H1 (cell line): ENCODE measurements around the gene CENPB. TPM values are rescaled to one million over a fixed set of nuclear protein-coding genes. Genes with fewer than 3 reads are reported as not detected.

Source experiments
- CTCF ChIA-PET: fragments of 300-600 bp; sonication (Branson Sonifier 250); formaldehyde crosslinking; loops from one replicate; lab custom pipeline; 2021; ENCODE audit not compliant: partially characterized antibody; lab: Charles Lee
- POLR2A ChIA-PET: fragments of 300-600 bp; sonication (Branson Sonifier 250); formaldehyde crosslinking; loops from one replicate; lab custom pipeline; 2021; ENCODE audit warnings: inconsistent platforms; ENCODE audit not compliant: partially characterized antibody; lab: Charles Lee
- DNase-seq, 2 experiments: peaks; one replicate each; pipeline versions ENCODE4 v3.0.0 to v3.0.0-alpha.2; 2010 to 2022; ENCODE audit warnings: low spot score in 2 of 2, low read depth in 1 of 2, mixed read lengths in 1 of 2
- FAIRE-seq: peaks from 2 replicates; lab custom pipeline; 2011; peaks lifted over from hg19 to GRCh38; lab: Jason Lieb, UNC
- H2AFZ ChIP-seq: 2 replicates; pipeline ENCODE4 v1.8.1; 2012; ENCODE audit warnings: low read length, inconsistent platforms
- H2AK5ac ChIP-seq: 2 replicates; pipeline ENCODE4 v1.6.1; 2013; ENCODE audit warnings: low read depth, low read length
- H2BK120ac ChIP-seq: replicated peaks from 2 replicates; pipeline ENCODE3; 2013; ENCODE audit warnings: low read depth, low read length, inconsistent platforms
- H2BK12ac ChIP-seq: 2 replicates; pipeline ENCODE4 v1.6.1; 2013; ENCODE audit warnings: low read depth, low read length
- H2BK15ac ChIP-seq: 2 replicates; pipeline ENCODE4 v1.6.1; 2013; ENCODE audit warnings: low read length
- H2BK20ac ChIP-seq: 2 replicates; pipeline ENCODE4 v1.6.1; 2013; ENCODE audit warnings: low read length
- H2BK5ac ChIP-seq: 2 replicates; pipeline ENCODE4 v1.6.1; 2013; ENCODE audit warnings: low read depth, low read length
- H3K14ac ChIP-seq: 2 replicates; pipeline ENCODE4 v1.6.1; 2013; ENCODE audit warnings: inconsistent platforms; ENCODE audit not compliant: insufficient read length
- H3K18ac ChIP-seq: 2 replicates; pipeline ENCODE4 v1.6.1; 2013; ENCODE audit warnings: low read length; ENCODE audit errors: extremely low read depth
- H3K23ac ChIP-seq: 2 replicates; pipeline ENCODE4 v1.6.1; 2013; ENCODE audit warnings: inconsistent platforms; ENCODE audit not compliant: insufficient read length
- H3K23me2 ChIP-seq: 2 replicates; pipeline ENCODE4 v1.6.1; 2013; ENCODE audit warnings: low read depth, low read length
- H3K27ac ChIP-seq: 2 replicates; pipeline ENCODE4 v1.6.1; 2011; ENCODE audit warnings: low read depth, low read length, inconsistent platforms
- H3K27me3 ChIP-seq, 4 experiments: replicated peaks in 1 of 4; 1 replicate in 1 of 4; 2 replicates in 3 of 4; pipeline versions ENCODE4 v1.6.1 to v1.8.1; 2011 to 2013; ENCODE audit warnings: low read length in 3 of 4, mild to moderate bottlenecking in 3 of 4, inconsistent platforms in 2 of 4, mixed read lengths in 2 of 4, moderate library complexity in 1 of 4; ENCODE audit not compliant: control insufficient read depth in 3 of 4, insufficient read depth in 3 of 4; ENCODE audit errors: extremely low read depth in 1 of 4
- H3K36me3 ChIP-seq, 4 experiments: 2 replicates each; pipeline versions ENCODE4 v1.6.1 to v1.8.1; 2011 to 2013; ENCODE audit warnings: mild to moderate bottlenecking in 4 of 4, low read length in 3 of 4, moderate library complexity in 2 of 4, control low read depth in 1 of 4, inconsistent platforms in 1 of 4; ENCODE audit not compliant: insufficient read depth in 4 of 4, control insufficient read depth in 2 of 4
- H3K4ac ChIP-seq: replicated peaks from 2 replicates; pipeline ENCODE3; 2013; ENCODE audit warnings: low read length, low read depth, mixed read lengths, inconsistent platforms; ENCODE audit not compliant: insufficient read length
- H3K4me1 ChIP-seq, 4 experiments: replicated peaks in 1 of 4; 1 replicate in 1 of 4; 2 replicates in 3 of 4; pipeline versions ENCODE4 v1.6.1 to v1.8.1; 2011 to 2013; ENCODE audit warnings: low read length in 3 of 4, inconsistent platforms in 2 of 4, mixed read lengths in 1 of 4; ENCODE audit not compliant: insufficient read depth in 4 of 4, control insufficient read depth in 3 of 4
- H3K4me2 ChIP-seq, 2 experiments: 2 replicates each; pipeline versions ENCODE4 v1.6.1 to v1.8.1; 2011 to 2013; ENCODE audit warnings: low read depth in 2 of 2, low read length in 2 of 2, control low read depth in 1 of 2, inconsistent platforms in 1 of 2, mild to moderate bottlenecking in 1 of 2; ENCODE audit not compliant: insufficient read depth in 1 of 2
- H3K4me3 ChIP-seq, 4 experiments: fragments of 200-600, 300-600 bp in 1 of 4; sonication (generic), shearing (Covaris generic), sonication (Bioruptor Twin) in 1 of 4; 2 replicates each; pipeline versions ENCODE4 v1.5.1 to v1.8.1; 2011 to 2016; ENCODE audit warnings: low read length in 4 of 4, low read depth in 3 of 4, control low read depth in 2 of 4, inconsistent platforms in 2 of 4, mild to moderate bottlenecking in 2 of 4, mixed read lengths in 1 of 4, moderate library complexity in 1 of 4; ENCODE audit not compliant: insufficient read depth in 2 of 4; ENCODE audit errors: extremely low read depth in 1 of 4
- H3K56ac ChIP-seq: replicated peaks from 2 replicates; pipeline ENCODE3; 2013; ENCODE audit warnings: low read depth, mild to moderate bottlenecking, mixed read lengths, low read length, inconsistent platforms; ENCODE audit not compliant: insufficient read length
- H3K79me1 ChIP-seq: 2 replicates; pipeline ENCODE4 v1.6.1; 2013; ENCODE audit warnings: low read depth, low read length, control low read depth
- H3K79me2 ChIP-seq, 2 experiments: 2 replicates each; pipeline versions ENCODE4 v1.6.1 to v1.8.1; 2012 to 2013; ENCODE audit warnings: low read length in 2 of 2, mild to moderate bottlenecking in 2 of 2, inconsistent platforms in 1 of 2; ENCODE audit not compliant: insufficient read depth in 2 of 2, control insufficient read depth in 1 of 2
- H3K9ac ChIP-seq, 4 experiments: replicated peaks in 1 of 4; 1 replicate in 1 of 4; 2 replicates in 3 of 4; pipeline versions ENCODE4 v1.6.1 to v1.8.1; 2011 to 2013; ENCODE audit warnings: low read depth in 3 of 4, low read length in 3 of 4, control low read depth in 2 of 4, mild to moderate bottlenecking in 2 of 4, moderate library complexity in 2 of 4, inconsistent platforms in 1 of 4; ENCODE audit errors: extremely low read depth in 1 of 4
- H3K9me3 ChIP-seq, 2 experiments: 2 replicates each; pipeline versions ENCODE4 v1.6.1 to v1.8.1; 2012 to 2013; ENCODE audit warnings: mild to moderate bottlenecking in 2 of 2, moderate library complexity in 2 of 2, control low read depth in 1 of 2, inconsistent platforms in 1 of 2, low read depth in 1 of 2, low read length in 1 of 2, mixed read lengths in 1 of 2; ENCODE audit not compliant: insufficient read depth in 2 of 2
- H4K20me1 ChIP-seq, 2 experiments: replicated peaks in 1 of 2; 2 replicates each; pipeline versions ENCODE3 to v1.8.1; 2011 to 2013; ENCODE audit warnings: inconsistent platforms in 2 of 2, low read length in 2 of 2, mild to moderate bottlenecking in 1 of 2; ENCODE audit not compliant: insufficient read depth in 2 of 2, control insufficient read depth in 1 of 2
- H4K5ac ChIP-seq: 2 replicates; pipeline ENCODE4 v1.6.1; 2013; ENCODE audit warnings: low read length, low read depth, mixed read lengths, inconsistent platforms; ENCODE audit not compliant: insufficient read length
- H4K8ac ChIP-seq: 2 replicates; pipeline ENCODE4 v1.8.0; 2013; ENCODE audit warnings: mild to moderate bottlenecking, moderate library complexity, low read length, inconsistent platforms; ENCODE audit not compliant: insufficient read depth; ENCODE audit errors: extremely low read depth
- H4K91ac ChIP-seq: replicated peaks from 2 replicates; pipeline ENCODE3; 2013; ENCODE audit warnings: low read length, mixed read lengths, inconsistent platforms; ENCODE audit not compliant: insufficient read length
- CBX5 ChIP-seq: fragments of 300-800, 300-1000 bp; sonication (generic); IDR thresholded peaks from 2 replicates; pipeline ENCODE4 v1.7.1; 2016; ENCODE audit warnings: antibody characterized with exemption, low read length, low read depth
- POU5F1 ChIP-seq: IDR thresholded peaks from 2 replicates; pipeline ENCODE4 v1.6.1; 2011; ENCODE audit warnings: low read depth, mild to moderate bottlenecking, low read length, moderate library complexity
- RAD21 ChIP-seq, 2 experiments: IDR thresholded peaks in 1 of 2; conservative IDR thresholded peaks in 1 of 2; 2 replicates each; pipeline ENCODE4 v1.6.1; 2011; ENCODE audit warnings: low read depth in 2 of 2, low read length in 2 of 2, improper control_type of control experiment in 1 of 2, inconsistent platforms in 1 of 2, mild to moderate bottlenecking in 1 of 2, moderate library complexity in 1 of 2
- WGBS, 2 experiments: shearing (Covaris generic) in 1 of 2; methylation state at CpG; one replicate each; pipeline versions ENCODE4 v1.1.6 to v1.1.7; 2013 to 2015; ENCODE audit warnings: low lambda C conversion rate in 2 of 2, mixed read lengths in 2 of 2, inconsistent platforms in 1 of 2, low coverage in 1 of 2, missing lambda C conversion rate in 1 of 2; ENCODE audit not compliant: insufficient replicate concordance in 2 of 2, insufficient coverage in 1 of 2, insufficient read length in 1 of 2; ENCODE audit errors: extremely low coverage in 1 of 2, missing lambda C conversion rate in 1 of 2; 5-methylcytosine and 5-hydroxymethylcytosine counted together
- long read RNA-seq, 2 experiments: library from RNA in 1 of 2; library from capped mRNA in 1 of 2; stranded (forward); transcript quantifications; one replicate each; pipeline ENCODE4 v2.0.0, GENCODE V29; 2021; ENCODE audit warnings: inconsistent platforms in 1 of 2
- polyA minus RNA-seq, 3 experiments: library from RNA; depleted of rRNA, polyadenylated mRNA; stranded (reverse); fragments of >200 nt; gene quantifications; 1 replicate in 2 of 3; 2 replicates in 1 of 3; pipeline ENCODE4 v1.2.3, GENCODE V29; 2011
- polyA plus RNA-seq, 7 experiments: library from polyadenylated mRNA; depleted of rRNA in 3 of 7; stranded (reverse) in 5 of 7; unstranded in 2 of 7; fragments of >200 nt in 5 of 7; fragments of 200-250 nt in 2 of 7; gene quantifications; 1 replicate in 5 of 7; 2 replicates in 1 of 7; 4 replicates in 1 of 7; pipeline versions ENCODE4 v1.2.1 to v1.2.3, GENCODE V29; 2011 to 2013; ENCODE audit warnings: missing spikeins in 2 of 7, mixed read lengths in 2 of 7
- total RNA-seq: library from RNA; stranded (reverse); fragmentation: NEBNext Ultra II Directional; extraction: Animal tissue kit (Norgen Biotek cat#: 25700); gene quantifications from 2 replicates; pipeline ENCODE4 v1.2.1, GENCODE V29; 2021
- TF ChIP-seq, protein P1 (sequence below): IDR thresholded peaks from 2 replicates; pipeline ENCODE4 v1.6.1; 2011; ENCODE audit warnings: low read depth, mild to moderate bottlenecking, low read length; ENCODE audit not compliant: insufficient read depth

Gene CENPB, protein sequence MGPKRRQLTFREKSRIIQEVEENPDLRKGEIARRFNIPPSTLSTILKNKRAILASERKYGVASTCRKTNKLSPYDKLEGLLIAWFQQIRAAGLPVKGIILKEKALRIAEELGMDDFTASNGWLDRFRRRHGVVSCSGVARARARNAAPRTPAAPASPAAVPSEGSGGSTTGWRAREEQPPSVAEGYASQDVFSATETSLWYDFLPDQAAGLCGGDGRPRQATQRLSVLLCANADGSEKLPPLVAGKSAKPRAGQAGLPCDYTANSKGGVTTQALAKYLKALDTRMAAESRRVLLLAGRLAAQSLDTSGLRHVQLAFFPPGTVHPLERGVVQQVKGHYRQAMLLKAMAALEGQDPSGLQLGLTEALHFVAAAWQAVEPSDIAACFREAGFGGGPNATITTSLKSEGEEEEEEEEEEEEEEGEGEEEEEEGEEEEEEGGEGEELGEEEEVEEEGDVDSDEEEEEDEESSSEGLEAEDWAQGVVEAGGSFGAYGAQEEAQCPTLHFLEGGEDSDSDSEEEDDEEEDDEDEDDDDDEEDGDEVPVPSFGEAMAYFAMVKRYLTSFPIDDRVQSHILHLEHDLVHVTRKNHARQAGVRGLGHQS
- total RNA-seq: 51.6 and 52.8 TPM in 2 replicates
- polyA plus RNA-seq (2011; rRNA removed): 17.7 and 25.2 TPM in 2 replicates
- polyA plus RNA-seq (2011; cell fraction: cytosol; rRNA removed): 27.2 TPM
- polyA plus RNA-seq (2011; cell fraction: nucleus; rRNA removed): 20.7 TPM
- 30.1 to 45.6 TPM (median 44.3 TPM) in 4 replicates for polyA plus RNA-seq (2012, experiment 1 of 2)
- polyA plus RNA-seq (2012, experiment 2 of 2): 37.2 TPM
- 25.0 TPM for polyA plus RNA-seq (2013, experiment 1 of 2)
- polyA plus RNA-seq (2013, experiment 2 of 2): 25.0 TPM
- 18.1 and 24.6 TPM in 2 replicates for polyA minus RNA-seq (2011; rRNA and poly(A)+ RNA removed)
- polyA minus RNA-seq (2011; cell fraction: cytosol; rRNA and poly(A)+ RNA removed): 29.3 TPM
- polyA minus RNA-seq (2011; cell fraction: nucleus; rRNA and poly(A)+ RNA removed): 17.5 TPM
- long read RNA-seq, experiment 1, transcript CENPB-201 (1 exons, 2,840 nt): major isoform, 74 of 74 reads
- long read RNA-seq, experiment 1, partial matches to known transcripts: 0 of 74 reads
- long read RNA-seq, experiment 1, other reads (novel, unspliced or antisense): 0 of 74 reads
- long read RNA-seq, experiment 2, transcript CENPB-201 (1 exons, 2,840 nt): major isoform, 5 of 5 reads
- long read RNA-seq, experiment 2, partial matches to known transcripts: 0 of 5 reads
- long read RNA-seq, experiment 2, other reads (novel, unspliced or antisense): 0 of 5 reads

DNA sequence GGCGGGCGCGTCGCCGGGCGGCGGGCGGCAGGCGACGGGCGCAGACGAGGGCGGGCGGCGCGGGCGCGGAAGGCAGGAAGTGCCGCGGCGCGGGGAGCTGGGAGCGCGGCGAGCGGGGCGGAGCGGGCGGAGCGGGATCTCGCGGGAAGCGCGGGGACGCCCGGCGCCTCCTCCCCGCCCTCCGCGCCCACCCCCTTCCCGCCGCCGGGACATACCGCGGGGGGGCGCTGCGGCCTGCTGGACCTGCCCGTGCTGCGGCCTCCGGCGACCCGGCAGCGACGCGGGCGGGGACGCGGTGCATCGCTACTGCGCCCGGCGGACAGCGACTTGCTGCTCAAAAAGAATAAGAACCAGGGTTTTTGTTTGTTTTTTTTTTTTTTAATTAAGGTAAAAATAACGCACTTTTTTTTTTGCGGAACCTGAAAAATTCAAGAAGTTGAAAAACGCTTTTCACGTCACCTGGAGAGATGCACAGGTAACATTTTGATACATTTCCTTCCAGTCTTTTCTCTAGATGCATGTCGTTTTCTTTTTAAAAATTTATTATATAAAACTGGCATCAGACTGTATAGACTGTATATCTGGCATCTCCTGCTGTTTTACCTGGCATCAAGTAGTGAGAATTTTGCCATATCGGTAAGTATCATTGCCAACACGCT lies at the start of gene CENPB:
TSS of gene CENPB (minus strand) at position 76 of the 659 bp plus-strand sequence. CDS start 257 bp downstream, outside the sequence.
- H3K23ac ChIP-seq: no peak within 1 kb of the TSS
- peak in 1 of 2 experiments; percentile 96 for DNase-seq
- peak within 1 kb of the TSS; percentile 75 to 98 for H3K4me2 ChIP-seq
- H3K14ac ChIP-seq: no peak within 1 kb of the TSS
- H3K4ac ChIP-seq: no peak within 1 kb of the TSS
- ChIA-PET POLR2A (interaction anchor here (0.5 to 3.9 kb wide), 10 partner anchors 8 to 448 kb away, joined by 3 to 20 read pairs (median 4); partner anchors contain the start of genes AP5S1 and CDC25B), CTCF (interaction anchor here (0.7 to 9.5 kb wide), 18 partner anchors 9 to 286 kb away, joined by 3 to 128 read pairs (median 4); partner anchors contain the start of genes ADISSP and AP5S1)
- peaks cover 3% of the 10 kb centered on the region; the same call in 1 of the 2 replicates for H3K23me2 ChIP-seq
- H3K9me3 ChIP-seq: no peaks in the 10 kb centered on the region
- H2BK12ac ChIP-seq: no peak within 1 kb of the TSS
- peaks cover 0 to 10% of the 10 kb centered on the region in 2 experiments; a peak in 1 of 4 replicates for H3K79me2 ChIP-seq
- H2AFZ ChIP-seq: 0 out of 2 replicates have a peak within 1 kb of the TSS, but pooled peaks have one; percentile 49
- peak within 1 kb of the TSS; percentile 13 to 87 (median 52) for H3K9ac ChIP-seq
- no peak within 1 kb of the TSS for H2BK20ac ChIP-seq
- peak within 1 kb of the TSS; percentile 54 for H4K8ac ChIP-seq
- H2BK120ac ChIP-seq: no peak within 1 kb of the TSS
- no peak within 1 kb of the TSS for H4K91ac ChIP-seq
- H4K5ac ChIP-seq: no peak within 1 kb of the TSS
- H2BK5ac ChIP-seq: no peak within 1 kb of the TSS
- peaks cover 7 to 11% of the 10 kb centered on the region in 2 experiments for H4K20me1 ChIP-seq
- 33% methylated on average over 7 of the region's 70 CpGs; no CpG with 5 or more reads in 1 of the 2 experiments for WGBS, 2 experiments
- H3K4me1 ChIP-seq: peaks cover 0 to 13% (median 6%) of the 10 kb centered on the region in 4 experiments; a peak in 6 of 7 replicates
- H3K79me1 ChIP-seq: peaks cover 11% of the 10 kb centered on the region
- no peak for FAIRE-seq
- no peak within 1 kb of the TSS for H3K56ac ChIP-seq
- H3K18ac ChIP-seq: peak within 1 kb of the TSS; percentile 90; the same call in 1 of the 2 replicates
- no peak within 1 kb of the TSS for H2AK5ac ChIP-seq
- peaks cover 0 to 5% (median 0%) of the 10 kb centered on the region in 4 experiments; a peak in 2 of 8 replicates for H3K36me3 ChIP-seq
- H3K27me3 ChIP-seq: peaks cover 0 to 3% (median 0%) of the 10 kb centered on the region in 4 experiments; a peak in 3 of 7 replicates
- H2BK15ac ChIP-seq: 0 out of 2 replicates have a peak within 1 kb of the TSS, but pooled peaks have one; percentile 25
- no peak within 1 kb of the TSS for H3K27ac ChIP-seq
- peak within 1 kb of the TSS; percentile 42 to 69 (median 60) for H3K4me3 ChIP-seq
- TF ChIP-seq POU5F1: no peak
- TF ChIP-seq, protein P1, sequence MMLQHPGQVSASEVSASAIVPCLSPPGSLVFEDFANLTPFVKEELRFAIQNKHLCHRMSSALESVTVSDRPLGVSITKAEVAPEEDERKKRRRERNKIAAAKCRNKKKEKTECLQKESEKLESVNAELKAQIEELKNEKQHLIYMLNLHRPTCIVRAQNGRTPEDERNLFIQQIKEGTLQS: no peak
- TF ChIP-seq RAD21 (IDR thresholded peaks at IDR 0.05 in 1 of 2, conservative IDR thresholded peaks at IDR 0.05 in 1 of 2; ENCODE audit: low read depth in 2 of 2, low read length in 2 of 2): peak; percentile 76 to 86
- no peak for TF ChIP-seq CBX5
